Skin epidermis (tissue), 12 donors: ENCODE results near the gene RAMP1.

Experiments used
- H3K27ac ChIP-seq, 21 experiments: fragments of 200-600 bp; sonication (generic) in 11 of 21; one replicate each; pipeline ENCODE4 v1.5.0; 2020; ENCODE audit warnings: mild to moderate bottlenecking in 3 of 21, inconsistent platforms in 2 of 21, moderate library complexity in 2 of 21
- H3K4me3 ChIP-seq, 7 experiments: fragments of 200-600 bp; sonication (generic) in 2 of 7; one replicate each; pipeline ENCODE4 v1.5.0; 2020; ENCODE audit warnings: inconsistent platforms in 2 of 7, mild to moderate bottlenecking in 2 of 7, moderate library complexity in 1 of 7

Gene RAMP1

GRCh38 chr2:237911363-237912017 is 52.1 kb downstream of the RAMP1 start:
- no peak overlapping the region for H3K27ac ChIP-seq

GRCh38 chr2:237912271-237913192 is 53.1 kb downstream of the RAMP1 start:
- Histone ChIP-seq H3K27ac (no peak overlapping the region), H3K4me3 (no peak overlapping the region)

More at GRCh38 chr2:237911363-237912017, 52.1 kb downstream of the RAMP1 start:
- H3K4me3 ChIP-seq, result no peak overlapping the region

- no peak overlapping the region for H3K4me3 ChIP-seq
- H3K27ac ChIP-seq, result no peak overlapping the region
These were observed 53.9 kb downstream of the RAMP1 start for GRCh38 chr2:237913193-237913917.

GRCh38 chr2:237915576-237915975 is 56.2 kb downstream of the RAMP1 start:
- Histone ChIP-seq H3K27ac (no peak overlapping the region), H3K4me3 (no peak overlapping the region)

- H3K27ac ChIP-seq, result no peak overlapping the region
- H3K4me3 ChIP-seq, result no peak overlapping the region
These were observed 56.9 kb downstream of the RAMP1 start for GRCh38 chr2:237916296-237916695.

- H3K27ac ChIP-seq, result no peak overlapping the region
- H3K4me3 ChIP-seq, result no peak overlapping the region
These were observed 58.4 kb downstream of the RAMP1 start for GRCh38 chr2:237917696-237918374.

- Histone ChIP-seq H3K27ac (no peak overlapping the region), H3K4me3 (no peak overlapping the region)
These were observed 60.2 kb downstream of the RAMP1 start for GRCh38 chr2:237919593-237919992.

GRCh38 chr2:237920673-237921072 is 61.2 kb downstream of the RAMP1 start:
- no peak overlapping the region for H3K27ac ChIP-seq
- no peak overlapping the region for H3K4me3 ChIP-seq

GRCh38 chr2:237921967-237922492 is 62.6 kb downstream of the RAMP1 start:
- H3K4me3 ChIP-seq, result no peak overlapping the region
- H3K27ac ChIP-seq, result no peak overlapping the region

GRCh38 chr2:237922641-237923361 is 63.4 kb downstream of the RAMP1 start:
- H3K4me3 ChIP-seq, result peak overlapping the region in 2 of 7 experiments; percentile 21 to 27
- peak overlapping the region in 7 of 21 experiments; percentile 2 to 58 (median 28) for H3K27ac ChIP-seq

GRCh38 chr2:237923481-237924163 is 64.2 kb downstream of the RAMP1 start:
- Histone ChIP-seq H3K4me3 (peak overlapping the region in 3 of 7 experiments; percentile 10 to 27 (median 21)), H3K27ac (peak overlapping the region in 6 of 21 experiments; percentile 7 to 58 (median 39))

GRCh38 chr2:237924164-237924534 is 64.7 kb downstream of the RAMP1 start:
- H3K27ac ChIP-seq, result no peak overlapping the region
- no peak overlapping the region for H3K4me3 ChIP-seq

GRCh38 chr2:237927135-237927534 is 67.7 kb downstream of the RAMP1 start:
- H3K4me3 ChIP-seq, result no peak overlapping the region
- H3K27ac ChIP-seq, result no peak overlapping the region

GRCh38 chr2:237927986-237928385 is 68.6 kb downstream of the RAMP1 start:
- Histone ChIP-seq H3K27ac (no peak overlapping the region), H3K4me3 (no peak overlapping the region)

- Histone ChIP-seq H3K27ac (no peak overlapping the region), H3K4me3 (no peak overlapping the region)
These were observed 70.6 kb downstream of the RAMP1 start for GRCh38 chr2:237929979-237930378.

GRCh38 chr2:237931205-237931721 is 71.8 kb downstream of the RAMP1 start:
- H3K4me3 ChIP-seq, result no peak overlapping the region
- peak overlapping the region in 2 of 21 experiments; percentile 13 to 35 for H3K27ac ChIP-seq

- H3K27ac ChIP-seq, result peak overlapping the region in 1 of 21 experiments; percentile 35
These were observed 73.3 kb downstream of the RAMP1 start for GRCh38 chr2:237932731-237933131.

GRCh38 chr2:237934186-237934585 is 74.8 kb downstream of the RAMP1 start:
- no peak overlapping the region for H3K4me3 ChIP-seq
- no peak overlapping the region for H3K27ac ChIP-seq

More at GRCh38 chr2:237932731-237933131, 73.3 kb downstream of the RAMP1 start:
- H3K4me3 ChIP-seq, result no peak overlapping the region
